Cardiac muscle cell (in vitro differentiated cells and primary cell): ENCODE results near the gene EEF1AKMT3. TPM values are rescaled to one million over a fixed set of nuclear protein-coding genes. Genes with fewer than 3 reads are reported as not detected.
A peak's percentile ranks its signal among the peaks of the same experiment; 100 is the strongest.

ENCODE experiments used
- DNase-seq, 2 donors: peaks; one replicate each; pipeline versions ENCODE4 v3.0.0 to v3.0.0-alpha.2; 2010 to 2017; ENCODE audit warnings: low read depth in 1 of 2, low spot score in 1 of 2
- H3K27ac ChIP-seq: fragments of 200-600 bp; sonication (generic); 2 replicates; pipeline ENCODE4 v1.5.1; 2016
- H3K27me3 ChIP-seq: fragments of 200-600 bp; sonication (generic); 2 replicates; pipeline ENCODE4 v1.6.0; 2016; ENCODE audit warnings: control low read depth
- H3K36me3 ChIP-seq: fragments of 200-600 bp; sonication (generic); 2 replicates; pipeline ENCODE4 v1.5.1; 2016; ENCODE audit warnings: control low read depth
- H3K4me1 ChIP-seq: fragments of 200-600 bp; sonication (generic); 2 replicates; pipeline ENCODE4 v1.8.1; 2017; ENCODE audit warnings: low read depth, mild to moderate bottlenecking, mixed run types
- H3K4me3 ChIP-seq: fragments of 200-600 bp; sonication (generic); 2 replicates; pipeline ENCODE4 v1.5.1; 2016; ENCODE audit warnings: mild to moderate bottlenecking
- H3K9me3 ChIP-seq: fragments of 200-600 bp; sonication (generic); 2 replicates; pipeline ENCODE4 v1.5.1; 2017; ENCODE audit warnings: low read depth, mild to moderate bottlenecking, control low read depth
- polyA plus RNA-seq: library from polyadenylated mRNA; unstranded; fragments of >200 nt; fragmentation: Nextera tagmentation; extraction: Ambion mirVana; gene quantifications from 2 replicates; pipeline ENCODE4 v1.2.1, GENCODE V29; 2016
- total RNA-seq: library from RNA; depleted of rRNA; stranded (reverse); fragments of >200 nt; gene quantifications from 2 replicates; pipeline ENCODE4 v1.2.3, GENCODE V29; 2016
- TF ChIP-seq, protein P1 (sequence below): IDR thresholded peaks from 2 replicates; pipeline ENCODE4 v1.5.1; 2012; ENCODE audit warnings: low read depth, mild to moderate bottlenecking, low read length

The EEF1AKMT3 gene
- total and polyA plus RNA-seq, 2 experiments from 2014 or later = 3.9 to 4.8 TPM

DNA sequence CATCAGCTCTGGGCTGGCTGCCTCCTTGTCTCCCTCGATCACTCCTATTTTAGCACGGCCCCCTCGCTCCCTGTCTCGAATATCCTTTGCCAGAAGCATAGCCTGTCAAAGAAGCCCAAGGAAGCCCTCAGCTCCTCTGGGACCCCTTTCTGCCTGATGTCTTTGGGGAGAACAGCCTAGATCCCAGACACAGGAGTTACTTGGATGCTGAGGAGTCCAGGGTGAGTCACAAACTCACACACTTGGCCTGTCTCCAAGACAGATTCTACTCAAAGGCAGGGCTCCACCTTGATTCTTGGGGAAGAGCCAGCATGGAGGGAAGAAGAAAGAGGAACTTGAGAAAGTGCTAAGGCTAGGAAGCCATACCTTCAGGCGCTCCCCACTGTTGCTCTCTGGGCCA is 38.0 kb downstream of the EEF1AKMT3 start:
- peak in 1 of 2 donors; percentile 57 for DNase-seq
- Histone ChIP-seq H3K4me3 (no peak overlapping the region), H3K9me3 (no peaks in the 10 kb centered on the region), H3K36me3 (peaks cover 14% of the 10 kb centered on the region), H3K4me1 (no peaks in the 10 kb centered on the region), H3K27me3 (no peaks in the 10 kb centered on the region), H3K27ac (no peak overlapping the region)
- TF ChIP-seq, protein P1, sequence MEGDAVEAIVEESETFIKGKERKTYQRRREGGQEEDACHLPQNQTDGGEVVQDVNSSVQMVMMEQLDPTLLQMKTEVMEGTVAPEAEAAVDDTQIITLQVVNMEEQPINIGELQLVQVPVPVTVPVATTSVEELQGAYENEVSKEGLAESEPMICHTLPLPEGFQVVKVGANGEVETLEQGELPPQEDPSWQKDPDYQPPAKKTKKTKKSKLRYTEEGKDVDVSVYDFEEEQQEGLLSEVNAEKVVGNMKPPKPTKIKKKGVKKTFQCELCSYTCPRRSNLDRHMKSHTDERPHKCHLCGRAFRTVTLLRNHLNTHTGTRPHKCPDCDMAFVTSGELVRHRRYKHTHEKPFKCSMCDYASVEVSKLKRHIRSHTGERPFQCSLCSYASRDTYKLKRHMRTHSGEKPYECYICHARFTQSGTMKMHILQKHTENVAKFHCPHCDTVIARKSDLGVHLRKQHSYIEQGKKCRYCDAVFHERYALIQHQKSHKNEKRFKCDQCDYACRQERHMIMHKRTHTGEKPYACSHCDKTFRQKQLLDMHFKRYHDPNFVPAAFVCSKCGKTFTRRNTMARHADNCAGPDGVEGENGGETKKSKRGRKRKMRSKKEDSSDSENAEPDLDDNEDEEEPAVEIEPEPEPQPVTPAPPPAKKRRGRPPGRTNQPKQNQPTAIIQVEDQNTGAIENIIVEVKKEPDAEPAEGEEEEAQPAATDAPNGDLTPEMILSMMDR = no peak

DNA sequence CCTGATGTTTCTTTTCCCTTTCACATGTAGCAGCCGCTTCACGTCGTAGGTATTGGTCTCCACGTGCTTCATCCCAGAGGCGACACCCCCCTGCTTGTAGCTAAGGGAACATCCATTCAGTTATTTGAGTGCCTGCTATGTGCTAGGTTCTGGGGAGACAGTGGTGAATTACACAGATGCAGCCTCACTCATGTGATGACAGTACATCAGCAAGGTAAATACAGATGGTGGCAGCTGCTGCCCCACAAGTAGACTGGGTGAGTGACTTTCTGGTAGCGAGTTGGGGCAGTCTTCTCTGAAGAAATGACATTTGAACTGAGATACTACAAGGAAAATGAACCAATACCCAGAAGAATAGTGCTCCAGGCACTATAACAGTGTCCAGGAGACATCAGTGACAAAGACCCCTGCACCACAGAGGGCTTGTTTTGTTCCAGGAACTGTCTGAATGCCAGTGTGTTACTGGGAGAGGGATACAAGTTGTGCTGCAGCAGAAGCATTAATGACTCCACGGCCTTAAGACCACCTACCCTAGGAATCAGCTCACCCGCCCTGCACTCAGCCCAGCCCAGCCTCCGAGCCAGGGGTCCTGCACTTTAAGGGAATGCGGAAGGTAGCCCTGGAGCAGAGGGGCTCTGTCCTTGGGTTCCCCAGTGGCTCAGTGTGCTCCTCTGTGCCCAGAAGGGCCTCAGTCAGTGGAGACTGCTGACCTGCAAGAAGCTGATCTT is 38.8 kb downstream of the EEF1AKMT3 start:
- no peaks in the 10 kb centered on the region for H3K9me3 ChIP-seq
- no peak overlapping the region for H3K27ac ChIP-seq
- no peaks in the 10 kb centered on the region for H3K27me3 ChIP-seq
- no peak overlapping the region for H3K4me3 ChIP-seq
- TF ChIP-seq, protein P1 = no peak
- peaks cover 13% of the 10 kb centered on the region for H3K36me3 ChIP-seq
- no peaks in the 10 kb centered on the region for H3K4me1 ChIP-seq
- DNase-seq = no peak

GRCh38 chr12:57813111-57813970 is 40.9 kb downstream of the EEF1AKMT3 start:
- H3K4me1 ChIP-seq = no peaks in the 10 kb centered on the region
- H3K36me3 ChIP-seq = peaks cover 3% of the 10 kb centered on the region
- no peak overlapping the region for H3K27ac ChIP-seq
- no peaks in the 10 kb centered on the region for H3K27me3 ChIP-seq
- H3K9me3 ChIP-seq = no peaks in the 10 kb centered on the region
- no peak for DNase-seq
- TF ChIP-seq, protein P1 = no peak
- H3K4me3 ChIP-seq = no peak overlapping the region

DNA sequence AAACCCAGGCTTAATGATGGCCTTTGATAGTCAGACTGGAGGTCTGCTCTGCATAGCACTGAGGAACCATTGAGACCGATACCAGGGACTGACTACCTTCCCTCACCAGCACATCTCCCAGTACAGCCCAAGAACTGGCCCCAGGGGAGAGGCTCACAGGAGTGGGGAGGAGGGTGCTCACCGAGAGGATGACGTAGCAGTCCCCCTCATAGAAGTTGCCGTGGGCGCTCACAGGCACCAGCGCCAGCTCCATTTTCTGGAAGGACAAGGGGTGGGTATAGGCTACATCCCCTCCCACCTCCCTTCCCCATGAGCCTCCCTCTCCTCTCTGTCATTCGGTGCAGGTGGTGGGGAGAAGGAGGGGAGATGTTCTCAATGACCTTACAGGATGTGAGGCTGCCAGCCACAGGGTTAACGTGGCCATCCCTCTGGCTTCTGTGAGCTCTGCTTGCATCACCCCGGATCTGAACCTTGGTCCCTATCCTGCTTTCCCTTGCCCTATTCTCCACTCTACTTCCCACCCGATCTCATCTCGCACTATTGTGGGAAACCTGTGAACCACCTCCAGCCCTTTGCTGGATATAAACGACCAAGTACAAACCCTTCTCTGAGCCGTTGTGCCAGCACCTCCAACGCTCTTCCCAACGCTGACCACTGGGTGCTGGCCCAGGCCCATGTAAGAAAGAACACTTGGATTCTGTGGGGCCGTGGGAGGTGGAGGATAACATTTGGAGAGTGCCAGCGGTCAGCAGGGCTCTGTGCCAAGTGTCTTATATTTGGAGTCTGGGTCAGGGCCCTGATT is 41.8 kb downstream of the EEF1AKMT3 start:
- no peaks in the 10 kb centered on the region for H3K27me3 ChIP-seq
- no peak overlapping the region for H3K27ac ChIP-seq
- H3K4me3 ChIP-seq = no peak overlapping the region
- H3K9me3 ChIP-seq = no peaks in the 10 kb centered on the region
- peaks cover 7% of the 10 kb centered on the region for H3K36me3 ChIP-seq
- DNase-seq = peak in 1 of 2 donors; percentile 91
- H3K4me1 ChIP-seq = no peaks in the 10 kb centered on the region
- TF ChIP-seq, protein P1 = peak; percentile 47
